CD4-positive, alpha-beta memory T cell (primary cell): ENCODE measurements around the gene GET4. TPM values are rescaled to one million over a fixed set of nuclear protein-coding genes. Genes with fewer than 3 reads are reported as not detected.

Source experiments
- CTCF ChIA-PET: fragments of 350-600 bp; sonication (Branson Sonifier 250); formaldehyde crosslinking; loops from one replicate; lab custom pipeline; 2021; ENCODE audit warnings: inconsistent platforms; ENCODE audit not compliant: partially characterized antibody; lab: Charles Lee
- POLR2A ChIA-PET: fragments of 350-600 bp; sonication (Branson Sonifier 250); formaldehyde crosslinking; loops from one replicate; lab custom pipeline; 2021; ENCODE audit not compliant: partially characterized antibody; lab: Charles Lee
- DNase-seq, 5 donors: peaks; one replicate each; pipeline versions ENCODE4 v3.0.0 to v3.0.0-alpha.2; 2020 to 2022; ENCODE audit warnings: mixed read lengths in 1 of 5
- H3K27ac ChIP-seq: one replicate; pipeline ENCODE4 v1.7.0; 2013; ENCODE audit warnings: low read depth, low read length
- H3K27me3 ChIP-seq: 2 replicates; pipeline ENCODE4 v1.7.0; 2013; ENCODE audit warnings: mild to moderate bottlenecking, low read length, moderate library complexity; ENCODE audit not compliant: insufficient read depth
- H3K36me3 ChIP-seq: 2 replicates; pipeline ENCODE4 v1.7.0; 2013; ENCODE audit warnings: mild to moderate bottlenecking, low read length, moderate library complexity; ENCODE audit not compliant: insufficient read depth
- H3K4me1 ChIP-seq: 2 replicates; pipeline ENCODE4 v1.7.0; 2013; ENCODE audit warnings: mild to moderate bottlenecking, low read length, moderate library complexity; ENCODE audit not compliant: insufficient read depth
- H3K4me3 ChIP-seq, 2 donors: one replicate each; pipeline ENCODE4 v1.7.0; 2013; ENCODE audit warnings: low read length in 2 of 2, mild to moderate bottlenecking in 1 of 2
- H3K9me3 ChIP-seq, 2 donors: one replicate each; pipeline ENCODE4 v1.7.0; 2013; ENCODE audit warnings: low read length in 2 of 2, control low read depth in 1 of 2; ENCODE audit not compliant: control insufficient read depth in 1 of 2
- H3K27ac Mint-ChIP-seq, 7 donors: one replicate each; pipeline ENCODE4 v1.8.0; 2020 to 2021; ENCODE audit warnings: mixed read lengths in 7 of 7, mild to moderate bottlenecking in 6 of 7, inconsistent platforms in 3 of 7, moderate library complexity in 3 of 7
- H3K27me3 Mint-ChIP-seq, 2 donors: one replicate each; pipeline ENCODE4 v1.8.0; 2020 to 2021; ENCODE audit warnings: mixed read lengths in 2 of 2
- H3K36me3 Mint-ChIP-seq, 2 donors: one replicate each; pipeline ENCODE4 v1.8.0; 2020 to 2021; ENCODE audit warnings: mixed read lengths in 2 of 2, inconsistent platforms in 1 of 2, mild to moderate bottlenecking in 1 of 2
- H3K4me1 Mint-ChIP-seq, 4 donors: one replicate each; pipeline ENCODE4 v1.8.0; 2020 to 2021; ENCODE audit warnings: mixed read lengths in 4 of 4, mild to moderate bottlenecking in 1 of 4
- H3K4me3 Mint-ChIP-seq, 8 donors: one replicate each; pipeline ENCODE4 v1.8.0; 2020 to 2021; ENCODE audit warnings: mixed read lengths in 8 of 8, mild to moderate bottlenecking in 7 of 8, moderate library complexity in 6 of 8, inconsistent platforms in 3 of 8
- H3K9me3 Mint-ChIP-seq, 8 donors: one replicate each; pipeline ENCODE4 v1.8.0; 2020 to 2021; ENCODE audit warnings: mixed read lengths in 8 of 8, mild to moderate bottlenecking in 5 of 8, inconsistent platforms in 3 of 8, moderate library complexity in 1 of 8
- intact Hi-C: fragments of 100-400 bp; cut with micrococcal nuclease; formaldehyde crosslinking; loops from one replicate; pipeline ENCODE4 v1.15.1; 2023
- polyA plus RNA-seq, 2 donors: library from polyadenylated mRNA; unstranded; fragments of 300-500 nt; fragmentation: Illumina TruSeq; gene quantifications; one replicate each; pipeline ENCODE4 v1.2.3, GENCODE V29; 2021
- total RNA-seq, 2 experiments: library from RNA; stranded (reverse); gene quantifications; one replicate each; pipeline ENCODE4 v1.2.3, GENCODE V29; 2021

The GET4 gene
- total and polyA plus RNA-seq, 4 experiments from 2014 or later = 22.0 to 51.6 (median 38.1) TPM

GRCh38 chr7:927031-927671 lies 50.8 kb downstream of the GET4 start:
- no peaks in the 10 kb centered on the region for H3K9me3 ChIP-seq
- ChIA-PET POLR2A (no interaction called here), CTCF (no interaction called here)
- intact Hi-C loops = no loop called here
- H3K27me3 ChIP-seq = no peaks in the 10 kb centered on the region
- Mint-ChIP-seq H3K4me3 (peak overlapping the region in 1 of 8 donors; percentile 20), H3K9me3 (no peaks in the 10 kb centered on the region), H3K36me3 (no peaks in the 10 kb centered on the region), H3K27ac (peak overlapping the region in 5 of 7 donors; percentile 32 to 82 (median 57)), H3K27me3 (no peaks in the 10 kb centered on the region), H3K4me1 (peaks cover 7 to 32% (median 15%) of the 10 kb centered on the region in 4 donors)
- no peaks in the 10 kb centered on the region for H3K36me3 ChIP-seq
- DNase-seq = no peak
- peaks cover 19% of the 10 kb centered on the region for H3K4me1 ChIP-seq
- no peak overlapping the region for H3K4me3 ChIP-seq
- no peak overlapping the region for H3K27ac ChIP-seq

GRCh38 chr7:929311-929711 lies 53.0 kb downstream of the GET4 start:
- Histone ChIP-seq H3K27me3 (no peaks in the 10 kb centered on the region), H3K36me3 (no peaks in the 10 kb centered on the region), H3K9me3 (no peaks in the 10 kb centered on the region), H3K4me3 (no peak overlapping the region), H3K27ac (no peak overlapping the region), H3K4me1 (peaks cover 8% of the 10 kb centered on the region)
- ChIA-PET POLR2A (no interaction called here), CTCF (interaction anchor here (0.6 to 1.1 kb wide), 2 partner anchors 9 to 21 kb away, joined by 3 read pairs; no protein-coding TSS in a partner anchor)
- H3K4me3 Mint-ChIP-seq = peak overlapping the region in 1 of 8 donors; percentile 26
- H3K4me1 Mint-ChIP-seq = peaks cover 7 to 18% (median 13%) of the 10 kb centered on the region in 4 donors
- no peaks in the 10 kb centered on the region for H3K27me3 Mint-ChIP-seq
- H3K36me3 Mint-ChIP-seq = no peaks in the 10 kb centered on the region
- intact Hi-C loops = no loop called here
- H3K9me3 Mint-ChIP-seq = no peaks in the 10 kb centered on the region
- peak overlapping the region; percentile 5 to 54 (median 44) for H3K27ac Mint-ChIP-seq
- DNase-seq = no peak

- Histone ChIP-seq H3K4me1 (peaks cover under 1% of the 10 kb centered on the region), H3K27me3 (no peaks in the 10 kb centered on the region), H3K27ac (no peak overlapping the region), H3K4me3 (no peak overlapping the region), H3K36me3 (no peaks in the 10 kb centered on the region), H3K9me3 (no peaks in the 10 kb centered on the region)
- Mint-ChIP-seq H3K9me3 (no peaks in the 10 kb centered on the region), H3K27ac (peak overlapping the region in 2 of 7 donors; percentile 35 to 60), H3K27me3 (no peaks in the 10 kb centered on the region), H3K4me1 (peaks cover 6 to 14% (median 9%) of the 10 kb centered on the region in 4 donors), H3K36me3 (no peaks in the 10 kb centered on the region), H3K4me3 (no peak overlapping the region)
- no peak for DNase-seq
- ChIA-PET POLR2A (no interaction called here), CTCF (no interaction called here)
- intact Hi-C loops = no loop called here
Observed at GRCh38 chr7:930975-931758, 54.8 kb downstream of the GET4 start.

GRCh38 chr7:931871-932650 lies 55.7 kb downstream of the GET4 start:
- Mint-ChIP-seq H3K27ac (peak overlapping the region in 3 of 7 donors; percentile 19 to 35 (median 32)), H3K4me1 (peaks cover 10 to 19% (median 12%) of the 10 kb centered on the region in 4 donors), H3K4me3 (no peak overlapping the region), H3K27me3 (no peaks in the 10 kb centered on the region), H3K36me3 (no peaks in the 10 kb centered on the region), H3K9me3 (no peaks in the 10 kb centered on the region)
- Histone ChIP-seq H3K4me3 (no peak overlapping the region), H3K36me3 (no peaks in the 10 kb centered on the region), H3K9me3 (no peaks in the 10 kb centered on the region), H3K4me1 (peaks cover 5% of the 10 kb centered on the region), H3K27ac (no peak overlapping the region), H3K27me3 (no peaks in the 10 kb centered on the region)
- POLR2A ChIA-PET = no interaction called here
- CTCF ChIA-PET = no interaction called here
- intact Hi-C loops = no loop called here
- no peak for DNase-seq

GRCh38 chr7:932651-932975 lies 56.3 kb downstream of the GET4 start:
- ChIA-PET CTCF (no interaction called here), POLR2A (interaction anchor here (1.1 kb wide), 1 partner anchor 9 kb away, joined by 3 read pairs; no protein-coding TSS in a partner anchor)
- Histone ChIP-seq H3K27ac (no peak overlapping the region), H3K4me1 (peaks cover 5% of the 10 kb centered on the region), H3K36me3 (no peaks in the 10 kb centered on the region), H3K9me3 (no peaks in the 10 kb centered on the region), H3K27me3 (no peaks in the 10 kb centered on the region), H3K4me3 (no peak overlapping the region)
- intact Hi-C loops = no loop called here
- no peaks in the 10 kb centered on the region for H3K27me3 Mint-ChIP-seq
- no peaks in the 10 kb centered on the region for H3K36me3 Mint-ChIP-seq
- peaks cover 10 to 19% (median 12%) of the 10 kb centered on the region in 4 donors for H3K4me1 Mint-ChIP-seq
- H3K9me3 Mint-ChIP-seq = no peaks in the 10 kb centered on the region
- no peak overlapping the region for H3K27ac Mint-ChIP-seq
- DNase-seq = no peak
- no peak overlapping the region for H3K4me3 Mint-ChIP-seq

- no peak overlapping the region for H3K4me3 Mint-ChIP-seq
- no peaks in the 10 kb centered on the region for H3K9me3 ChIP-seq
- no peaks in the 10 kb centered on the region for H3K36me3 ChIP-seq
- H3K36me3 Mint-ChIP-seq = no peaks in the 10 kb centered on the region
- H3K27me3 Mint-ChIP-seq = no peaks in the 10 kb centered on the region
- H3K27ac ChIP-seq = no peak overlapping the region
- ChIA-PET POLR2A (no interaction called here), CTCF (no interaction called here)
- no peaks in the 10 kb centered on the region for H3K27me3 ChIP-seq
- H3K4me1 Mint-ChIP-seq = peaks cover 7 to 11% (median 7%) of the 10 kb centered on the region in 4 donors
- H3K4me3 ChIP-seq = no peak overlapping the region
- peaks cover 5% of the 10 kb centered on the region for H3K4me1 ChIP-seq
- H3K9me3 Mint-ChIP-seq = no peaks in the 10 kb centered on the region
- intact Hi-C loops = no loop called here
- H3K27ac Mint-ChIP-seq = no peak overlapping the region
- DNase-seq = no peak
Observed at GRCh38 chr7:934469-935163, 58.3 kb downstream of the GET4 start.
